Measurements from ENCODE around the gene RXFP3. TPM values are rescaled to one million over a fixed set of nuclear protein-coding genes. Genes with fewer than 3 reads are reported as not detected.

RXFP3 gene

DNA sequence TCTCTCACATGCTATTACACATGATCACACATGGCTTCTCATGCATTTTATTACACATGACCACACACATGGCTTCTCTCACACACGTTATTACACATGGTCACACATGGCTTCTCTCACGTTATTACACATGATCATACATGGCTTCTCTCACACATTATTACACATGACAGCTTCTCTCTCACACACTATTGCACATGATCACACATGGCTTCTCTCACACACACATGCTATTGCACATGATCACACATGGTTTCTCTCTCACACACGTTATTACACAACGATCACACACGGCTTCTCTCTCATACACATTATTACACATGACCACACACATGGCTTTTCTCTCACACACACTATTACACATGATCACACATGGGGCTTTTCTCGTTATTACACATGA is 49.3 kb downstream of the RXFP3 start:
- Histone ChIP-seq H3K9ac (ENCODE audit: low read length) (no peak overlapping the region), H3K79me1 (replicated peaks; ENCODE audit: low read length, poor library complexity, severe bottlenecking) (peaks cover 2% of the 10 kb centered on the region), H2AFZ (ENCODE audit: low read depth, low read length) (no peak overlapping the region), H3K4me1 (ENCODE audit: control insufficient read depth, insufficient read depth, low read depth, low read length) (peaks cover 5% of the 10 kb centered on the region), H4K8ac (ENCODE audit: low read length) (no peak overlapping the region), H3K27me3 (ENCODE audit: control insufficient read depth in 1 of 2, insufficient read depth in 1 of 2, low read length in 2 of 2) (no peaks in the 10 kb centered on the region), H3K36me3 (ENCODE audit: control insufficient read depth in 1 of 2, insufficient read depth in 2 of 2, low read depth in 1 of 2, low read length in 2 of 2) (peaks cover 13 to 39% of the 10 kb centered on the region in 2 experiments), H3K23ac (ENCODE audit: low read length in 2 of 2) (no peak overlapping the region), H2BK12ac (ENCODE audit: low read length in 2 of 2) (no peak overlapping the region), H4K91ac (ENCODE audit: low read length) (no peak overlapping the region), H3K27ac (ENCODE audit: low read length, poor library complexity, severe bottlenecking) (no peak overlapping the region), H3K4me3 (ENCODE audit: insufficient read depth in 1 of 2, low read depth in 1 of 2, low read length in 2 of 2) (no peak overlapping the region), H3K18ac (ENCODE audit: low read depth in 1 of 2, low read length in 2 of 2) (no peak overlapping the region), H3K4me2 (ENCODE audit: low read length, poor library complexity, severe bottlenecking) (no peak overlapping the region), H2AK5ac (ENCODE audit: low read length, severe bottlenecking) (no peak overlapping the region), H3K9me3 (ENCODE audit: control insufficient read depth, low read length) (peaks cover 6% of the 10 kb centered on the region), H2BK15ac (ENCODE audit: low read depth, poor library complexity, severe bottlenecking) (no peak overlapping the region), H2BK120ac (ENCODE audit: low read depth, low read length) (no peak overlapping the region), H2BK5ac (ENCODE audit: low read depth, low read length, poor library complexity, severe bottlenecking) (no peak overlapping the region), H3K4ac (ENCODE audit: low read depth in 1 of 2, low read length in 2 of 2) (no peak overlapping the region), H3K14ac (ENCODE audit: low read length in 2 of 2) (no peak overlapping the region)
- WGBS = 96% methylated on average over 6 of the region's 6 CpGs
- DNase-seq = no peak

Small RNA genes within 50 kb of the gene (small RNA-seq; reads per million reads assigned to genes)
- not detected for gene RNU6-923P (ENCODE audit: low read depth)
